GM18870 (cell line): ENCODE data around the gene TAF15.

Source experiments
- ATAC-seq: cut with Tn5 transposase; IDR thresholded peaks from one replicate; pipeline ENCODE4 v1.9.1; 2021; ENCODE audit warnings: moderate library complexity; ENCODE audit not compliant: unreplicated experiment

Gene TAF15

DNA sequence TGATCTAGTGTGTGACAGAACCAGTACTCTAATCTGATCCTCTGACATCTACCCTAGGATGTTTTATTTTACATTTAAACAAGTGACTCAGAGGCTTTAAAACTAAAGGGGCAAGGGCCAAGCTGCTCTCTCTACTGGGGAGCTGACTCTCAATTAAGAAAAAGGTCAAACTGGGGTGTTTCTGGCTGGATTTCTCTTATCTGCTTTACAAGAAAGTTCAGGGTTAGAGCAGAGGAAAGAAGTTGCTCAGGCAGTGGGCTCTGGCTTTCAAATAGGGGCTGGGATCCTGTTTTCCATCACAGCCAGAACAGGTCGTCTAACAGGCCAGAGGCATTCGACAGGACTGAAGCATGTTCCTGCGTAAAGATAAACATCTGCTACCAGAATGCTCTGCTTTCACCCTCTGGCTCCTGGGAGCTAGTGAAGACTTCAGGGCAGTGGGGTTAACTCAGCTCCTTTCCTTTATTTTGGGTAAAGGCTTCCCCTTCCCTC is 22.3 kb upstream of the TAF15 start:
- no peak for ATAC-seq

GRCh38 chr17:35788477-35789368 is 20.6 kb upstream of the TAF15 start:
- no peak for ATAC-seq

- no peak for ATAC-seq
Observed at GRCh38 chr17:35790841-35791240, 18.4 kb upstream of the TAF15 start.

- ATAC-seq, result no peak
Observed at GRCh38 chr17:35791681-35792350, 17.5 kb upstream of the TAF15 start.

GRCh38 chr17:35793257-35793656 is 16.0 kb upstream of the TAF15 start:
- no peak for ATAC-seq

- no peak for ATAC-seq
Observed at GRCh38 chr17:35795007-35795870, 14.0 kb upstream of the TAF15 start, which contains the start of gene MMP28. Gene MMP28 (minus strand): TSS chr17:35795641. CDS start chr17:35795377, 264 bp downstream.

- no peak for ATAC-seq
Observed at GRCh38 chr17:35795871-35796265, 13.4 kb upstream of the TAF15 start.

DNA sequence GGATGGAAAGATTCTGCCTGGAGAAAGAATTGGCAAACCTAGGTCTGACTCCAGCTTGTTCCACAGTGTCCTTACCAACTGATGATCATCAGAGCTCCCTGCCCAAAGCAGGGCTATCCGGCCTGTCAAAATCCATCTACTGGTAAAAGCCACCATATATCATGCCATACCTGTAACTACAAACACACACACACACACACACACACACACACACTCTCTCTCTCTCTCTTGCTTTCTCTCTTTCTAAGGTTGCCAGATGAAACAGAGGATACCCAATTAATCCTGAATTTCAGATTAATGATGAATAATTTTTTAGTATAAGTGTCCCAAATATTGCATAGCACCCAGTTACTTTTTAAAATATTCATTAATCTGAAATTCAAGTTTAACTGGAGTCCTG is 12.3 kb upstream of the TAF15 start:
- ATAC-seq, result no peak

GRCh38 chr17:35797370-35797769 is 11.9 kb upstream of the TAF15 start:
- ATAC-seq, result no peak

GRCh38 chr17:35797918-35798317 is 11.4 kb upstream of the TAF15 start:
- ATAC-seq, result no peak

GRCh38 chr17:35799942-35800341 is 9.3 kb upstream of the TAF15 start:
- ATAC-seq, result no peak

GRCh38 chr17:35801583-35802224 is 7.6 kb upstream of the TAF15 start:
- ATAC-seq, result no peak

DNA sequence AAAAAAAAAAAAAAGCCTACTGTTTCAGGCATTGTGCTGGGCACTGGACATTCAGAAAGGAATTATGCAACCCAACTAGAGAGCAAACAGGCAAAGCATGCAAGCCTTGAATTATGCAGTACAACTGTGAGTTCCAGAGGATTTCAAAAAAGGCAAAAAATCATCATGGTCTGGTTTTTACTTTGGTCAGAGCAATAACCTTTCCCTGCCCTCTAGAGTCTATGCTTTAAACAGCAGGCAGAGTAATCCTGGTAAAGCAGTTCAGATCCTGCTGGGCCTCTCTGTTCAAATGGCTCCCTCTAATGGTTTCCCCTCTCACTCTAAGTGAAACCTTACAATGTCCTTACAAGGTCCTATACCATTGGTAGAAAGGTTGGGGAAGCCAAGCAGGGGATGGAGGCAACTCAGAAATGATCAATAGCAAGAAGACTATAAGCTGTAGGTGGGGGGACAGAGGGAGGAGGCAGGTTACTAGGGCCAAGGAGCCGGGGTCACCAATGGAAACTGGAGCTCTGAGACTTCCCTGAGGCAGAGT is 4.6 kb upstream of the TAF15 start:
- no peak for ATAC-seq

- ATAC-seq, result no peak
Observed at GRCh38 chr17:35807371-35808144, 1.7 kb upstream of the TAF15 start.

- no peak for ATAC-seq
Observed at GRCh38 chr17:35808240-35808961, 883 bp upstream of the TAF15 start.

DNA sequence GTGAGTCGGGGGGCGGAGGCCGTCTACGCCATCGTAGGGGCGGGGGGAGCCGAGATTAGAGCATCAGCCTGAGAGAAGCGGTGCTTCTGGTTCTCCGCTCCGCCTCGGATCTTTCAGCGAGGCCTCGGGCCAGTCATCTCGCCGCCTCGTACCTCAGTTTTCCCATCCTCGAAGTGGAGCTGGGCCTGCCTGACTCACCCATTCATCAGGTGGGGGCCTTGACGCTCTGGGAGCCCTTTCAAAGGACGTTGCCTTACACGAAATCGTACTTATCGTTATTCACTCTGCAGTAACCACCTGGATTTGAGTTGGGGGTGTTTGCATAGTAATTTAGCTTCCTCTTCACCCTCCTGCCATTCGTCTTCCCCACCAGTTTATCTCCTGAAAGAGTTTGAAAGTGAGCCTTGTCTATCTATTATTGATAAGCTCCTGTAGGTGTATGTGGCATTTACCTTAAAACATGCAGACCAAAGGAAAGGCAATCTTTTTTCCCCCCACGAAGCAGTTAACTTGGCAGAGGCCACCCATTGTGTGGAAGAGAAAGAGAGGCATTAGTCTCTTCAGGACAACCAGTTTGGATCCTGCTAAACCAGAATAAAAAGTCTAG is 674 bp downstream of the TAF15 start:
- no peak for ATAC-seq

DNA sequence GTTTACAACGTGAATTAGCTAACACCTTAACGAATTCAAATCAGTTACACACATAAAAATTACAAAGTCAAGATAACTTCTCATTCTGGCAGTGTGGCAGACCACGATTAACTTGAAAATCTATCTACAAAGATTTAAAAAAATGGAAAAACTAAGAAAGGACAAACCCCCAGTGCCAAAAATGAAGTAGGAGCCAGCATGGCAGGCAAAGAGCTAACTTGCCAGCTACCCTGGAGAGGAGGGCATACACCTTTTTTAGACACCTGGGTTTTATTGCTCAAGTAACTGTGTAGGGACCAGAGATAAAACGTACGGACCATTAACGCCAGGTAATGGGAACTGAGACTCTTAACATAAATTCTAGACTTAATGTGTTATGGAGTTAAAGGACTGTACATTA is 2.5 kb downstream of the TAF15 start:
- no peak for ATAC-seq

DNA sequence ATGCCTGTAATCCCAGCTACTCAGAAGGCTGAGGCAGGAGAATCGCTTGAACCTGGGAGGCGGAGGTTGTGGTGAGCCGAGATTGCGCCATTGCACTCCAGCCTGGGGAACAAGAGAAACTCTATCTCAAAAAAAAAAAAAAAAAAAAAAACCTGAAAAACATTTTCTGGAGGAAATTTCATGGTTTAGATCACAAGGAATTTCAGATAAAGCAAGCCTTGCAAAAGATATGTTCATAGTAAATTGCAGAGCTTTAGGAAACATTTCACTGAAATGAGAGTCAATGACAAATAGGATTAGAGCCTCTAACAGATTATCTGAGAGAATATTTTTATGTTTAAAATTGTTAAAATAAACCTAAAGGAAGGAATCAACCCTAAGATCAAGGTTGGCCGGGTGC is 3.2 kb downstream of the TAF15 start:
- no peak for ATAC-seq

GRCh38 chr17:35816723-35817122 is 7.4 kb downstream of the TAF15 start:
- ATAC-seq, result no peak
